Kidney glomerular epithelial cell (primary cell): ENCODE measurements around the gene C3orf20.

Source experiments
- DNase-seq: peaks from one replicate; lab custom pipeline; 2025; lab: John Stamatoyannopoulos, UW

C3orf20 gene

DNA sequence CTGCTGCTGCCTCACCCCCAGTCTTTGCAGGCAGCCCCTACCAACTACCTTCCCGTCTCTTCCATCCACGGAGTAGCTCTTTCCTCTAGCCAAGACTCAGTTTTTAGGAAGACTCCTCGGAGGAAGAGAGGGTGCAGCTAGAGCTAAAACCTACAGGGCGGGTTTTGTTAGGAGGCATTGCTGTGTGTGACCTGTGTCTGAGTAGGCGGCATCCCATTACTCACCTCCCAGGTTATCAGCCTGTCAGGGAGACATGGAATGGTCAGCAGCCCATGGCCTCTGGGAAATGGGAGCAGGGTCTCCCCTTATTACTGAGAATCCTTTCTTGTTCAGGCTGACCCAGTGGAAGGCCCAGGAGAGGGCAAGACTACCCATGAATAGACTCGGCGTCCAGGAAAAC is 100.1 kb downstream of the C3orf20 start:
- DNase-seq, result no peak

- DNase-seq, result no peak
These were observed 100.6 kb downstream of the C3orf20 start for GRCh38 chr3:14775563-14775962.

- DNase-seq, result no peak
These were observed 104.2 kb downstream of the C3orf20 start for GRCh38 chr3:14779069-14779685.

DNA sequence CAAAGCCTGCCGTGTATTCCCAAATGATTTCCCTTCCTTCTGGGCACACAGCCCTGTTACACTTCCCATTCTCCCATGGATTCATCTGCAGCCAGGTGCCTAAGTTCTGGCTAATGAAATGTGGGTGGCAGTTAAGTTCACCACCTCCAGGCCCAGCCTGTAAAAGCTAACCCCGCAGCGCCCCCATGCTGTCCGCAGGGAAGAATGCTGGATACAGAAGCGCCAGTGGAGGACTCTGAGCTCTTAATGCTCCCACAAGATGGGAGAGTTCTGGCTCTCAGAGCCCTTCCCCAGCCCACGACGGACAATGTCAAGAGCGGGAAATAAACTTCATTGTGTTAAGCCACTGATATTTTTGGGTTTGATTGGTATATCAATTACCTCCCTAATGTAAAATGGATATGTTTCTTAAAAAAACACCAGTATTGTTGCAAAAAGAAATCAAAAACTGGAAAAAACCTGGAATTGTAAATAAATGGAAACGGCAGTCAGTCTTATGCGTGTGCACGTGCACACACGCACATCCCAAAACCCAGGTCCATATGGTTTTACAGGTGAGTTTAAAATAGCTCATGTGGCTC is 106.1 kb downstream of the C3orf20 start:
- DNase-seq, result peak; percentile 3

DNA sequence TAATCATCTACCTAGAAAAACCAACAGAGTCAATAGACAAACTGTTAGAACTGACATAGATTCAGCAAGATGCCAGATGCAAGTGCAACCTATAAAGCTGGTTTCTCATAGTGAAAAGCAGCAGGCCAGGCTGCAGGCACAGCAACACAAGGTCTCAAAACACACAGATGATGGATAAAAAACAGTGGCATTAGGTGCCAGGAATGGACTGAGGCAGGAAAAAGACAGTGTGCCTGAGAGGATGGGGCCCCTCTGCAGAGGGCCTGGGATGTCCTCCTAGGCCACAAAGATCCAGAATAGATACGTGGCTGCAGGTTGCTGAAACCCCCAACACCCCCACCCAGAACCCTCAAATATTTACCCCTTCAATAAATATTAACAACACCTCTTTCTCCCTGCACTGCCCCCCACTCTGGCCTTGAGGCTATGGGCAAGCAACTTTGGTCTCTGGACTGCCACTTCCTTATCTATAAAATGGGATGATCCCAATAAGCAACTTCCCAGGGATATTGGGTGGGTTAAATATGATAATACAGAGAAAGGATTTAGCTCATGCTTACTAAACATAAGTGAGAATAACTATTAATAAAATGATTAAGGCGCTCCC is 108.6 kb downstream of the C3orf20 start:
- no peak for DNase-seq

DNA sequence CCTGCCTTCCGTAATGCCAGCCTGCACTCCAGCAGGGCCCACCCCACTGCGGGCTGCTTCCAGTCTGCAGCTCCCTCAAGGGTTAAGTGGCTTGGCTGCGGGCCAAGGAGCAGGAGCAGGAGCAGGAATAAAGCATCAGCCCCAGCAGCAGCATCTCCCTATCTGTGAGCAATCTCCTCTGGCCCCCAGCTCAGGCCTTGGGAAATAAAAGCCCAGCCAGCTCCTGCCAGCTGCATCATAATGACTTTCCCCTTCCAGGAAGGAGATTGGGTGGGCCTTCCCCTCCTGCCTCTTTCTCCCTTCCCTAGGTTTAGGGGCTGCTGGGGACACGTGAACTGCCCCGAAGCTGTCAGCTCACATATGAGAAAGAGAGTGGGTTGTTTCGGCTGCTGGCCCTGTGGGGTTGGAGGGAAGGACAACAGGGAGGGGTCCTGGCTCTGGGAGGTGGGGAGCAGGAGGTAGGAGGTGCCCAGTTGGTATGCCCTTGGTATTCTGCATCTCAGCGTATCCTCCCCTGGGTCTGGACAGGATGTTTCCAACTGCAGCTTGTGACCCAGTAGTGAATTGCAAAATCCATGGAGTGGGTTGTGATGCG is 109.2 kb downstream of the C3orf20 start:
- DNase-seq, result no peak

GRCh38 chr3:14785207-14786155 is 110.5 kb downstream of the C3orf20 start:
- no peak for DNase-seq

- DNase-seq, result no peak
These were observed 111.4 kb downstream of the C3orf20 start for GRCh38 chr3:14786369-14786768.

DNA sequence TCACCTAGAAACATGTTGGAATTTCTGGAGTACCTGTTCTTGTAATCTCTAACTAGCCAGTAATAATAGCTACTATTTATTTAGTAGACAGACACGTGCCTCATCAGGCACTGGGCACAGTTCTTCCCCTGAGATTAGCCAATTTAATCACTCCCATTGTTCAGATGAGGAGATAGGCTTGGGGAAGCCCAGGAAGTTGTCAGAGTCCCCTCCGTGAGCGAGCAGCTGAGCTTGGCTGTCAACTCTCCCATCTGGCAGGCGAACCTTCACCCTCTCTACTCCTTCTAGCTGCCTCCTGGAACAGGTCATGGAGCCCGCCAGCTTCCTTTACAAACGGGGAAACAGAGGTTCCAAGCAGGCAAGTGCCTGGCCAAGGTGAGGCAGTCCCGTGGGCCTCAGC is 112.7 kb downstream of the C3orf20 start:
- no peak for DNase-seq

DNA sequence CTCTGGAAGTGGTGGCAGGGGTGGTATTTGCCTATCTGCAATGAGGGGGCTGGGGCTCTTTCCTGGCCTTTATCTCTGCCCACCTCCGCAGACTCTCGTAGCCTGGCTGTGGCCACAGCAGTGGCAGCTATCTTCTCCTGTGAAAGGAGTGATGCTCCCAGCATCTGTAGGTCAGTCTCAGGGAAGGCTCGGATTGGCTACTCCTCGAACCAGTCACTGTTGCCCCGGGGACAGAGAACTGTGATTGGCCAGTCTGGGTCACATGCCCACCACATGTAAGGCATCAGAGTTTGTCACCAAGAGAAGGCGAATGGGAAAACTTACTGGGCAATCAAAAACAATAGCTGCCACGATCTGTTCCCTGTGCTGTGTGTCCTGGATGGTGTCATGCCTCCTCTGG is 113.7 kb downstream of the C3orf20 start:
- no peak for DNase-seq

- no peak for DNase-seq
These were observed 114.3 kb downstream of the C3orf20 start for GRCh38 chr3:14789221-14789620.

GRCh38 chr3:14789640-14790285 is 114.8 kb downstream of the C3orf20 start:
- no peak for DNase-seq

DNA sequence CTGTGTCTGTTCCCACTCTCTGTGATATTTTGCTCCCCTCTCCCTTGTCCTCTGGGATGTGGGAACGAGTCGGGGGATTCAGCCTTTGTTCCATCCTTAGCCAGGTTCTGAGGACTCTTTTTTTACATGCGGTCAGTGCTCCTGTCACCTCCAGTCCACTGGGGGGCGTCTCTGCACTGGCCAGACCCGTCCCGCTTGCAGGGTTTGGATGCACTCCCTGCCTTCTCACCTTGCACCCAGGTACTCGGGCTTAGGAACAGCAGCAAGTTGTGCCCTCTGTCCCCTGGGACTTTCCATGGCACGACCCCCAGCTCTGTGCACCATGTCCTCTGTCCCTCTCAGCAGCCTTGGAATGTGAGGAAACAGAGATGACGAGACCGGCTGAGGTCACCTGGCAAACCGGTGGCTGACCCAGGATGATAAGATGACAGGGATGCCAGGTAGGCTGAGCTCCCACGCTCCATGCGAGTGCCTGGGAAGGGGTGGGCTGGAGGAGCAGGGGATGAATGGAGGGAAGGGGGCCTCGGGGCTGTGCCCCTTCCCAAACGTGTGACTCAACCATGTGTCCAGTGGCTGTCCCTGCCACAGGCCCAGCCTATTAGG is 116.5 kb downstream of the C3orf20 start:
- peak; percentile 8 for DNase-seq

DNA sequence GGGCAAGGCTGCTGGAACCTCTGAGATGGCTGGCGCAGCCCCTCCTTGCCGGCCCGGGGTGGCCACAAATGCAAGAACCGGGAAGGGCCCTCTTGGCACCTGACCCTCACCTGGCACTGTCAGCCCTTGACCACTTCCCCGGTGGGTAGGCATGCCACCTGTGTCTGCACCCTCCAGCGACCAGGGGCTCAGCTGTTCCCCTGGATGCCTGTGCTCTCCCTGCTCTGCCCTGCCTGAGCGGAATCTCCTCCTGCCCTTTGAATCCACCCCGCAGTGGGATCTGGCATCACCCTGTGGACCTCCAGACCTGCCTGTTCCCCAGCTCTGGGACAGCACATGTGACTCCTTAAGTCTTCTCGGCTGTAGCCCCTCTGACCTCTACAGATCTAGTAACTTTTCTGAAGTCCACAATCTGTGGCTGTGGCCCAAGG is 117.8 kb downstream of the C3orf20 start:
- no peak for DNase-seq

GRCh38 chr3:14793126-14793857 is 118.4 kb downstream of the C3orf20 start:
- DNase-seq, result no peak

DNA sequence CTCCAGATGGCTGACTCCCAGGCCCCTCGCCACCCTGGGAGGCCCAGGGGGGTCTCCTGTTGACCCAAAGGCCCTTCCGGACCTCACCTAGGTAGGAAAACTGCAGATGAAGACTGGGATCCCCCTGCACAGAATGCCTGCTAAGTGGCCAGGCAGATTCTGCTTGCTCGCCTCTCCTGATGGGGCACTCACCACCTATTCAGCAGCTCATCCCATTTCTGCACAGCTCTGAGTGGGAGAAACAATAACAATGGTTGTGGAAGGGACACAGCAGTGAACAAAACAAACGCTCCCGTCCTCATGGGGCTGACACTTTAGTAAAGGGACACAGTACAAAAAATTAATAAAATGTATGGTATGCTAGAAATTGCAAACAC is 118.9 kb downstream of the C3orf20 start:
- DNase-seq, result no peak

DNA sequence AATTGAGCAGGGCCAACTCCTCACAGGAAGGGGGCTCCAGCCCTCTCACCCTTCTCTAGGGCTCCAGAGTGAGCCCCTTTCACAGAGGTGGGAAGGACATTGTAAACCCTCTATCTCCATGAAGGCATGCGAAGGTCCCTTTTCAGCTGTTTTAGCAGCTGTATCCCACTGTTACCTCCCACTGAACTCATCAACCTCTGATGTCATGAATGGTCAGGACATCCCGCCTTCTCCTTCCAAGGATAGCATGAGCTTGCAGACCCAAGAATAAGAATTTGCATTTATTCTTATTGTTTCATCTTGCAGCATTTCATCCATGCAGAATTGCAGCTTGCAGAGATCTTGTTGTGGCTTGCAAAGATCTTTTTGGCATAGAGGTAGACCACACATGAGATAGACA is 119.5 kb downstream of the C3orf20 start:
- no peak for DNase-seq

DNA sequence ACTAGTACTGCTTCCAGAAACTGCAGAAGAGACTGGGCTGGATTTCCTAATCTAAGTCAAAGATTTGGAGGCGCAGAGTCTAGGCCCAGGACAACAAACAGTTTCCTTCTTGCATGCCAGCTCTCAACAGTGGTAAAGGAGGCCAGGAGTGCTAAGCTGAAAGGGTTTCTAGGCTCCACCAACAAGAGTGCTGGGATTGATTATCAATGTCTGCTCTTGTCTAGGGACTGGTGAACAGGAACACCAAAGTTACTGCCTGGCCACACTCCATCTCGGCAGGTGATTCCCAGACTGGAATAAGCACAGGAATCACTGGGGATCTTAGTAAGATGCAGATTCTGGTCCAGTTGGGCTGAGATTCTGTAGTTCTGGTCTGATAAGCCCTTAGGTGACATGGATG is 121.1 kb downstream of the C3orf20 start:
- DNase-seq, result no peak

GRCh38 chr3:14796403-14797077 is 121.6 kb downstream of the C3orf20 start:
- no peak for DNase-seq

DNA sequence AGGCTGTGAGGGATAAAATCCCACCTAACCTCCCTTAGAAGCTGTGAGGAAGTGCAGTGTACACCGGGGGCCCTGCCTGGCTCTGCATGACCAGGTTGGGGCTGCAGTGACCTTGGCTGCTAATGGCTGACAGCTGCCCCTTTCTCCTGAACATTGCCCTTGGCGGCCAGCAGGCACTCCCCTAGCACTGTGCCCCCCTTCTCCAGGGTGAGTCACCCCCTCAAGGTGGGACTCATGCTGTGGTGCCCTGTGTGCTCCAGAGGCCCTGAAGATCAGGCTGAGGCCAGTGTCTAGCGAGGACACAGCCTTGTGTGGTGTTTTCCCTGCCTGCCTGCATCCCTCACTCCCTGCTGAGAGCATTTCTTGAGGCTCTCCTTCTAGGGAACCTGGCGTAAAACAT is 122.8 kb downstream of the C3orf20 start:
- no peak for DNase-seq
